ENCODE results near the gene FAP.

The FAP gene

GRCh38 chr2:162159446-162159845 is 83.8 kb downstream of the FAP start:
- Histone ChIP-seq H3K27me3 (no peaks in the 10 kb centered on the region), H3K4me3 (no peak overlapping the region), H3K4me2 (no peak overlapping the region), H3K9ac (no peak overlapping the region), H4K20me1 (no peaks in the 10 kb centered on the region), H3K27ac (no peak overlapping the region), H3K9me3 (replicated peaks in 1 of 11) (no peaks in the 10 kb centered on the region), H3K4me1 (0 out of 20 replicates have a peak, but pooled peaks cover 0 to 4% (median 0%) of the 10 kb centered on the region in 10 experiments), H3K36me3 (no peaks in the 10 kb centered on the region)
- TF ChIP-seq Cebpa-rat (IDR thresholded peaks at IDR 0.05), result no peak

DNA sequence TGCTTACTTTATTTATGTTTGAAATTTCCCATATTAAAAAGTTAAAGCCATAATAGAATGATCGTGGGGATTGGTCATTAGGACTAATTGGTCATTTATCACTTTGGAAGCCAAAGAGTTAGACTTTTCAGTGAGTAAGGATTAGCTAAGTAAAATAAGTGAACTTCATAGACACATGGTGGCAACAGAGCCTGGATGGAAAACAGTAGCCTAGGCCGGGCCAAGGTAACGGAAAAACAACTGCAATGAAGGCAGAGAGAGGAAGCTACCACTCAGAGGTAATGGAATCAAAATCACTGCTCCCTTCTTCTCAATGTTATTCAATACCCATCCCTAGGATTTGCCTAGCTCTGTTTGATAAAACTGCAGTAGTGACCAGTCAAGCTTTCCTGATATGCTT is 87.1 kb downstream of the FAP start:
- H3K4me1 ChIP-seq, result 0 out of 20 replicates have a peak, but pooled peaks cover 0 to 4% (median 0%) of the 10 kb centered on the region in 10 experiments

GRCh38 chr2:162155093-162155492 is 88.2 kb downstream of the FAP start:
- Histone ChIP-seq H4K20me1 (no peaks in the 10 kb centered on the region), H3K9me3 (replicated peaks in 1 of 11) (no peaks in the 10 kb centered on the region), H3K27me3 (no peaks in the 10 kb centered on the region), H3K4me1 (0 out of 20 replicates have a peak, but pooled peaks cover 0 to 4% (median 0%) of the 10 kb centered on the region in 10 experiments), H3K27ac (no peak overlapping the region), H3K9ac (no peak overlapping the region), H3K4me2 (no peak overlapping the region), H3K36me3 (no peaks in the 10 kb centered on the region), H3K4me3 (no peak overlapping the region)
- TF ChIP-seq Cebpa-rat (IDR thresholded peaks at IDR 0.05), result no peak

More for the DNA sequence above, 87.1 kb downstream of the FAP start:
- Histone ChIP-seq H3K36me3 (no peaks in the 10 kb centered on the region), H3K27me3 (no peaks in the 10 kb centered on the region), H3K9ac (no peak overlapping the region), H3K27ac (no peak overlapping the region), H4K20me1 (no peaks in the 10 kb centered on the region), H3K4me2 (no peak overlapping the region), H3K9me3 (replicated peaks in 1 of 11) (no peaks in the 10 kb centered on the region), H3K4me3 (no peak overlapping the region)
- no peak for TF ChIP-seq Cebpa-rat (IDR thresholded peaks at IDR 0.05)

GRCh38 chr2:162153608-162154224 is 89.5 kb downstream of the FAP start:
- no peaks in the 10 kb centered on the region for H3K27me3 ChIP-seq
- no peak for TF ChIP-seq Cebpa-rat (IDR thresholded peaks at IDR 0.05)
- H3K27ac ChIP-seq, result no peak overlapping the region
- H3K4me2 ChIP-seq, result peak overlapping the region in 1 of 11 experiments; percentile 11; a peak in 1 of 22 replicates
- H3K9ac ChIP-seq, result no peak overlapping the region
- H3K9me3 ChIP-seq (replicated peaks in 1 of 11), result no peaks in the 10 kb centered on the region
- H3K36me3 ChIP-seq, result no peaks in the 10 kb centered on the region
- no peak overlapping the region for H3K4me3 ChIP-seq
- H3K4me1 ChIP-seq, result 0 out of 20 replicates have a peak, but pooled peaks cover 0 to 4% (median 0%) of the 10 kb centered on the region in 10 experiments
- H4K20me1 ChIP-seq, result no peaks in the 10 kb centered on the region

GRCh38 chr2:162152147-162152546 is 91.1 kb downstream of the FAP start, which contains the start of gene GCG:
Gene GCG (minus strand): TSS chr2:162152247. CDS start chr2:162149178, 3,069 bp downstream.
- Histone ChIP-seq H4K20me1 (no peaks in the 10 kb centered on the region), H3K4me2 (no peak within 1 kb of the TSS), H3K27me3 (no peaks in the 10 kb centered on the region), H3K9ac (no peak within 1 kb of the TSS), H3K27ac (no peak within 1 kb of the TSS), H3K9me3 (replicated peaks in 1 of 11) (no peaks in the 10 kb centered on the region), H3K36me3 (no peaks in the 10 kb centered on the region), H3K4me3 (no peak within 1 kb of the TSS), H3K4me1 (0 out of 20 replicates have a peak, but pooled peaks cover 0 to 4% (median 0%) of the 10 kb centered on the region in 10 experiments)
- TF ChIP-seq Cebpa-rat (IDR thresholded peaks at IDR 0.05), result no peak

DNA sequence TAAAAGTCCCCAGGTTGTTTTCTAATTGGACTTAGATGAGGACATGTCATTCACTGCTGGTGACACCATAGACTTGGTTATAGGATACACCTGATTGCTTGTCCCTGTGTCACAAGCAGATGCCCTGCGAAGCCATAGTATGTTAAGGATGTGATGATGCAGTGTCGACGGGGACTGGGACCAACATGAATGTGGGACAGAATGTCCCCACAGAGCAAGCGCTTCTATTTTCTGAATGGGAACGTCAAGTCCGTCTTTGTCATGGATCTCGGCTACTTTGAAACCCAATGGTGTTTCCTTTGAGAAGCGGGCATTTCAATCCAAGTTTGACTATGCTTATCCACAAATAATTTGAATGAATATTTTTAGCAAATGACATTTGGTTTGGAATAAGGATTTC is 93.3 kb downstream of the FAP start:
- Histone ChIP-seq H3K4me2 (no peak overlapping the region), H3K36me3 (no peaks in the 10 kb centered on the region)

DNA sequence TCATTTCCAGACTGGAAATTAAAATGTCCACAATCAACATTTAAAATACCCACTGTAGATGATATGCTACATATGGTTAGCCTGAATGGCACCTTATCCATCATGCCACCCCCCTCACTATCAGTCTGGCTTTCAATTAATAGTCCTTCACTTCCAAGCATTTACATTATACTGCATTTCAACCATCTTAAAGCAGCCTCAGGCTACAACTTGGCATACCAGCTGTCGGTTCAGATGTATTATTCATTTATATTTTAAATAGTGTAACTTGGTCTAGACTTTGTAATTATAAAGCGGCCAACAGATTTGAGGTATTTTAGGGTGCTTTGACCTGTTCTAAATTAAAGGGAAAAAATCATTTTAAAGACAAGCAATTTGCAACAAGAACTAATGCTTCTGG is 93.8 kb downstream of the FAP start:
- no peak for TF ChIP-seq Cebpa-rat (IDR thresholded peaks at IDR 0.05)
- Histone ChIP-seq H3K27me3 (no peaks in the 10 kb centered on the region), H3K9me3 (replicated peaks in 1 of 11) (no peaks in the 10 kb centered on the region), H3K9ac (no peak overlapping the region), H3K36me3 (no peaks in the 10 kb centered on the region), H3K4me3 (no peak overlapping the region), H3K27ac (no peak overlapping the region), H4K20me1 (no peaks in the 10 kb centered on the region), H3K4me2 (no peak overlapping the region), H3K4me1 (no peaks in the 10 kb centered on the region)

More for the DNA sequence above, 93.3 kb downstream of the FAP start:
- Histone ChIP-seq H3K9me3 (replicated peaks in 1 of 11) (no peaks in the 10 kb centered on the region), H3K4me3 (no peak overlapping the region), H3K4me1 (no peaks in the 10 kb centered on the region), H3K27ac (no peak overlapping the region), H3K9ac (no peak overlapping the region), H3K27me3 (no peaks in the 10 kb centered on the region), H4K20me1 (no peaks in the 10 kb centered on the region)
- no peak for TF ChIP-seq Cebpa-rat (IDR thresholded peaks at IDR 0.05)

GRCh38 chr2:162148956-162149355 is 94.3 kb downstream of the FAP start:
- Histone ChIP-seq H3K9ac (no peak overlapping the region), H3K27me3 (no peaks in the 10 kb centered on the region), H4K20me1 (no peaks in the 10 kb centered on the region), H3K4me3 (no peak overlapping the region), H3K27ac (no peak overlapping the region), H3K9me3 (replicated peaks in 1 of 11) (no peaks in the 10 kb centered on the region), H3K4me2 (no peak overlapping the region), H3K4me1 (no peaks in the 10 kb centered on the region), H3K36me3 (no peaks in the 10 kb centered on the region)
- TF ChIP-seq Cebpa-rat (IDR thresholded peaks at IDR 0.05), result no peak

DNA sequence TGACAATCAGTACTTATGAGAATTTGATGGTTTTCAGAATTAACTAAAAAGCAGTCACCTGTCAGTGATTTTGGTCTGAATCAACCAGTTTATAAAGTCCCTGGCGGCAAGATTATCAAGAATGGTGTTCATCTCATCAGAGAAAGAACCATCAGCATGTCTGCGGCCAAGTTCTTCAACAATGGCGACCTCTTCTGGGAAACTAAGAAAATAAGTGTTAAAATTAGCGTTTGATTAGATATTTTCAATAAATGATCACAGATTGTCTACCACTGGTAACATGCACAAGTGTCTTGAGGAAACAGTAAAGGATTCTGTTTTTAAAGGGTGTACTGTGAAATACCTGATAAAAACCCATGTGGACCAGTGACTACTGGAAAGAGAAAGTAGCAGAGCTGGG is 99.3 kb downstream of the FAP start:
- no peak for TF ChIP-seq Cebpa-rat (IDR thresholded peaks at IDR 0.05)
- H3K36me3 ChIP-seq, result no peaks in the 10 kb centered on the region
- no peak overlapping the region for H3K4me3 ChIP-seq
- no peak overlapping the region for H3K9ac ChIP-seq
- no peaks in the 10 kb centered on the region for H4K20me1 ChIP-seq
- no peaks in the 10 kb centered on the region for H3K9me3 ChIP-seq (replicated peaks in 1 of 11)
- no peak overlapping the region for H3K27ac ChIP-seq
- no peak overlapping the region for H3K4me2 ChIP-seq
- H3K4me1 ChIP-seq, result peaks cover 0 to 12% (median 7%) of the 10 kb centered on the region in 10 experiments; a peak in 7 of 20 replicates
- no peaks in the 10 kb centered on the region; a peak in 1 of 22 replicates for H3K27me3 ChIP-seq

- Histone ChIP-seq H3K9ac (no peak overlapping the region), H3K9me3 (replicated peaks in 1 of 11) (no peaks in the 10 kb centered on the region), H3K4me1 (peaks cover 0 to 12% (median 7%) of the 10 kb centered on the region in 10 experiments; a peak in 7 of 20 replicates)
Measured at GRCh38 chr2:162138310-162138709, 104.9 kb downstream of the FAP start.

More at GRCh38 chr2:162138310-162138709, 104.9 kb downstream of the FAP start:
- no peak for TF ChIP-seq Cebpa-rat (IDR thresholded peaks at IDR 0.05)
- H3K27ac ChIP-seq, result no peak overlapping the region
- no peak overlapping the region for H3K4me2 ChIP-seq
- H3K36me3 ChIP-seq, result no peaks in the 10 kb centered on the region
- no peaks in the 10 kb centered on the region for H4K20me1 ChIP-seq
- H3K4me3 ChIP-seq, result no peak overlapping the region
- no peaks in the 10 kb centered on the region; a peak in 1 of 22 replicates for H3K27me3 ChIP-seq
